HepG2 (cell line): ENCODE data around the gene PDIA4. TPM values are rescaled to one million over a fixed set of nuclear protein-coding genes. Genes with fewer than 3 reads are reported as not detected.

Source experiments
- ATAC-seq: fragments of 200-7000 bp; cut with Tn5 transposase; 3 replicates; pipeline ENCODE4 v1.9.1; 2020; ENCODE audit warnings: mild to moderate bottlenecking, moderate library complexity
- BruUV-seq: library from RNA; stranded (reverse); fragments of 400-500 nt; replicated peaks from 2 replicates; lab custom pipeline; 2021; lab: Mats Ljungman, UMichigan
- CTCF ChIA-PET: fragments of 300-600 bp; formaldehyde crosslinking; extraction: SDS; loops from one replicate; lab custom pipeline; 2021; ENCODE audit warnings: low total read pairs, inconsistent platforms, low intra/inter-chr PET ratio; lab: Yijun Ruan, JAX
- POLR2A ChIA-PET: fragments of 350-600 bp; sonication (Branson Sonifier 250); formaldehyde crosslinking; loops from one replicate; lab custom pipeline; 2020; ENCODE audit warnings: antibody characterized with exemption, inconsistent platforms; lab: Yijun Ruan, JAX
- DNase-seq: peaks from one replicate; pipeline ENCODE4 v3.0.0-alpha.2; 2015; ENCODE audit warnings: low spot score
- FAIRE-seq: peaks from 3 replicates; lab custom pipeline; 2011; peaks lifted over from hg19 to GRCh38; lab: Jason Lieb, UNC
- H2AFZ ChIP-seq: one replicate; pipeline ENCODE4 v1.6.1; 2011; ENCODE audit warnings: low read length, inconsistent platforms
- H3K27ac ChIP-seq: fragments of 300-600 bp; 3 replicates; pipeline ENCODE4 v1.8.0; 2011; ENCODE audit warnings: mixed run types, mild to moderate bottlenecking, mixed read lengths, low read length, inconsistent platforms; ENCODE audit not compliant: insufficient read depth; ENCODE audit errors: extremely low read length
- H3K27me3 ChIP-seq, 2 experiments: fragments of 200-600 bp in 1 of 2; 2 replicates in 1 of 2; 3 replicates in 1 of 2; pipeline versions ENCODE4 v1.6.0 to v1.8.0; 2011; ENCODE audit warnings: low read length in 2 of 2, mild to moderate bottlenecking in 2 of 2, moderate library complexity in 2 of 2, inconsistent platforms in 1 of 2; ENCODE audit not compliant: insufficient read depth in 2 of 2, control insufficient read depth in 1 of 2
- H3K36me3 ChIP-seq, 2 experiments: fragments of 200-600 bp in 1 of 2; replicated peaks in 1 of 2; 2 replicates in 1 of 2; 3 replicates in 1 of 2; pipeline versions ENCODE4 v1.5.1 to v1.8.0; 2011; ENCODE audit warnings: low read length in 2 of 2, inconsistent platforms in 1 of 2; ENCODE audit not compliant: insufficient read depth in 2 of 2, control insufficient read depth in 1 of 2
- H3K4me1 ChIP-seq: 2 replicates; pipeline ENCODE4 v1.5.1; 2012; ENCODE audit warnings: low read length, inconsistent platforms; ENCODE audit not compliant: insufficient read depth
- H3K4me2 ChIP-seq: 2 replicates; pipeline ENCODE4 v1.6.0; 2011; ENCODE audit warnings: low read depth, low read length, inconsistent platforms
- H3K4me3 ChIP-seq, 3 experiments: fragments of 200-600 bp in 1 of 3; sonication (generic), shearing (Covaris generic) in 1 of 3; replicated peaks in 1 of 3; 2 replicates each; pipeline ENCODE4 v1.5.1; 2011 to 2016; ENCODE audit warnings: low read length in 3 of 3, inconsistent platforms in 2 of 3, low read depth in 2 of 3, mild to moderate bottlenecking in 2 of 3, control low read depth in 1 of 3, mixed read lengths in 1 of 3; ENCODE audit not compliant: insufficient read depth in 1 of 3
- H3K79me2 ChIP-seq: one replicate; pipeline ENCODE4 v1.6.1; 2011; ENCODE audit warnings: low read length, inconsistent platforms; ENCODE audit not compliant: insufficient read depth
- H3K9ac ChIP-seq: 2 replicates; pipeline ENCODE4 v1.6.0; 2011; ENCODE audit warnings: mild to moderate bottlenecking, low read depth, low read length, inconsistent platforms; ENCODE audit not compliant: insufficient read depth
- H3K9me3 ChIP-seq: 2 replicates; pipeline ENCODE4 v1.5.1; 2012; ENCODE audit warnings: mild to moderate bottlenecking, low read length
- H4K20me1 ChIP-seq: 2 replicates; pipeline ENCODE4 v1.6.0; 2011; ENCODE audit warnings: inconsistent platforms, mild to moderate bottlenecking, low read length, moderate library complexity; ENCODE audit not compliant: insufficient read depth
- CEBPB ChIP-seq: IDR thresholded peaks from 2 replicates; pipeline ENCODE4 v1.6.1; 2011; ENCODE audit warnings: low read depth, low read length, improper control_type of control experiment, borderline replicate concordance
- FOXO1 ChIP-seq: sonication (generic); formaldehyde crosslinking; IDR thresholded peaks from 2 replicates; pipeline ENCODE4 v1.4.0; 2020; ENCODE audit warnings: missing genetic modification reagents
- FOXP1 ChIP-seq, 2 experiments: fragments of 450-650 bp in 1 of 2; IDR thresholded peaks; 2 replicates each; pipeline ENCODE4 v1.6.1; 2017 to 2018; ENCODE audit warnings: antibody characterized with exemption in 1 of 2
- KAT8 ChIP-seq: IDR thresholded peaks from 2 replicates; pipeline ENCODE4 v1.6.1; 2016; ENCODE audit warnings: missing genetic modification reagents, missing compliant biosample characterization
- NCOR1 ChIP-seq: fragments of 200-600 bp; sonication (generic); IDR thresholded peaks from 2 replicates; pipeline ENCODE4 v1.7.0; 2017; ENCODE audit warnings: antibody characterized with exemption, low read length, borderline replicate concordance
- NONO ChIP-seq, 2 experiments: fragments of 450-650 bp in 1 of 2; sonication (generic) in 1 of 2; formaldehyde crosslinking in 1 of 2; IDR thresholded peaks in 1 of 2; conservative IDR thresholded peaks in 1 of 2; 2 replicates each; pipeline versions ENCODE4 v1.6.1 to v1.8.0; 2017 to 2022; ENCODE audit warnings: mild to moderate bottlenecking in 1 of 2, missing genetic modification reagents in 1 of 2, moderate library complexity in 1 of 2
- NR1H2 ChIP-seq: sonication (generic); formaldehyde crosslinking; IDR thresholded peaks from 2 replicates; pipeline ENCODE4 v1.8.1; 2022; ENCODE audit warnings: low read depth, missing genetic modification reagents, borderline replicate concordance
- PHF20 ChIP-seq: sonication (generic); formaldehyde crosslinking; IDR thresholded peaks from 2 replicates; pipeline ENCODE4 v1.5.0; 2020; ENCODE audit warnings: mild to moderate bottlenecking, missing genetic modification reagents
- SIN3B ChIP-seq: fragments of 150-350 bp; IDR thresholded peaks from 2 replicates; pipeline ENCODE4 v1.6.1; 2014; ENCODE audit warnings: low read length
- TOE1 ChIP-seq: sonication (generic); formaldehyde crosslinking; IDR thresholded peaks from 2 replicates; pipeline ENCODE4 v1.4.0; 2020; ENCODE audit warnings: mild to moderate bottlenecking, missing genetic modification reagents
- ZFP1 ChIP-seq: IDR thresholded peaks from 2 replicates; pipeline ENCODE4 v1.6.1; 2016
- ZNF451 ChIP-seq: sonication (generic); formaldehyde crosslinking; IDR thresholded peaks from 2 replicates; pipeline ENCODE4 v1.5.0; 2020; ENCODE audit warnings: mild to moderate bottlenecking, missing genetic modification reagents
- ZNF572 ChIP-seq: sonication (generic); formaldehyde crosslinking; IDR thresholded peaks from 2 replicates; pipeline ENCODE4 v1.5.1; 2020; ENCODE audit warnings: mild to moderate bottlenecking, missing genetic modification reagents
- ZNF629 ChIP-seq: sonication (generic); formaldehyde crosslinking; conservative IDR thresholded peaks from 2 replicates; pipeline ENCODE4 v1.5.0; 2020; ENCODE audit warnings: missing genetic modification reagents
- ZNF709 ChIP-seq: sonication (generic); formaldehyde crosslinking; IDR thresholded peaks from 2 replicates; pipeline ENCODE4 v1.5.0; 2020; ENCODE audit warnings: mild to moderate bottlenecking, missing genetic modification reagents
- ZNF75D ChIP-seq: sonication (generic); formaldehyde crosslinking; IDR thresholded peaks from 2 replicates; pipeline ENCODE4 v1.8.1; 2023; ENCODE audit warnings: missing genetic modification reagents, mild to moderate bottlenecking, borderline replicate concordance
- WGBS: methylation state at CpG from one replicate; pipeline ENCODE4 v1.1.6; 2017; ENCODE audit warnings: low lambda C conversion rate; 5-methylcytosine and 5-hydroxymethylcytosine counted together
- in situ Hi-C: cut with HindIII; loops from 2 replicates; pipeline ENCODE4 v1.10.0; 2017; ENCODE audit warnings: low pct_unique_long_range_greater_than_20kb; ENCODE audit not compliant: extremely low pct_ligation_motif_present
- intact Hi-C: fragments of 100-400 bp; cut with micrococcal nuclease; formaldehyde crosslinking; loops from one replicate; pipeline ENCODE4 v1.10.0; 2022; ENCODE audit not compliant: unreplicated experiment
- polyA plus RNA-seq, 8 experiments: library from polyadenylated mRNA; depleted of rRNA in 3 of 8; stranded (reverse) in 7 of 8; unstranded in 1 of 8; fragments of >200 nt; fragmentation: Illumina TruSeq in 4 of 8; extraction: Trizol in 4 of 8; gene quantifications; 2 replicates each; pipeline versions ENCODE4 v1.2.1 to v1.2.3, GENCODE V29; 2011 to 2016; ENCODE audit warnings: low read depth in 4 of 8, missing spikeins in 1 of 8, mixed read lengths in 1 of 8; ENCODE audit not compliant: insufficient read depth in 1 of 8
- total RNA-seq, 5 experiments: library from RNA; depleted of rRNA; stranded (reverse); fragments of >200 nt; fragmentation: Illumina TruSeq; extraction: Trizol; gene quantifications; 2 replicates each; pipeline ENCODE4 v1.2.3, GENCODE V29; 2016; ENCODE audit warnings: low read depth in 1 of 5
- TF ChIP-seq, protein P1 (sequence below): sonication (generic); formaldehyde crosslinking; IDR thresholded peaks from 2 replicates; pipeline ENCODE4 v1.4.0; 2020; ENCODE audit warnings: missing genetic modification reagents, borderline replicate concordance

PDIA4 gene
- total and polyA plus RNA-seq, 2 of the 13 experiments (the other 11 are each of a cell fraction or from before 2014, with no cell fraction given) = 278 to 402 TPM

DNA sequence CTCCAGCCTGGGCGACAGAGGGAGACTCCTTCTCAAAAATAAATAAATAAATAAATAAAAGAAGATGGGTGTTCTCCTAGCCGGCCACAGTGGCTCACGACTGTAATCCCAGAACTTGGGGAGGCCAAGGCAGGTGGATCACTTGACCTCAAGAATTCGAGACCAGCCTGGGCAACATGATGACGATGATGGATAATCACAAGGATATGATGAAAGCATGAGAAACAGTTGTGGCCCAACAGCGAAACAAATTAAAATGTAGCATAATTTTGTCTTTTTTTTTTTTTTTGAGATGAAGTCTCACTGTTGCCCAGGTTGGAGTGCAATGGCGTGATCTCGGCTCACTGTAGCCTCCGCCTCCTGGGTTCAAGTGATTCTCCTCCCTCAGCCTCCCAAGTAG lies 49.3 kb upstream of the PDIA4 start:
- Histone ChIP-seq H3K79me2 (no peaks in the 10 kb centered on the region), H3K27ac (no peak overlapping the region), H2AFZ (no peak overlapping the region), H3K9ac (no peak overlapping the region), H3K9me3 (no peaks in the 10 kb centered on the region), H3K4me1 (no peaks in the 10 kb centered on the region), H3K4me3 (no peak overlapping the region), H4K20me1 (no peaks in the 10 kb centered on the region), H3K27me3 (no peaks in the 10 kb centered on the region), H3K36me3 (peaks cover 0 to under 1% of the 10 kb centered on the region in 2 experiments; a peak in 3 of 5 replicates), H3K4me2 (no peak overlapping the region)
- in situ Hi-C loops = no loop called here
- no peak for FAIRE-seq
- ChIA-PET POLR2A (no interaction called here), CTCF (no interaction called here)
- WGBS = 86% methylated on average over 9 of the region's 9 CpGs
- TF ChIP-seq TOE1 (CRISPR knock-in tag) (no peak), SIN3B (no peak), PHF20 (CRISPR knock-in tag) (no peak), KAT8 (CRISPR knock-in tag) (no peak), ZNF709 (CRISPR knock-in tag) (no peak), FOXP1 (IDR thresholded peaks at IDR 0.05) (no peak), FOXP1 (CRISPR knock-in tag; IDR thresholded peaks at IDR 0.05) (no peak), NR1H2 (CRISPR knock-in tag) (no peak), ZNF629 (CRISPR knock-in tag) (no peak), ZNF75D (no peak), ZNF451 (CRISPR knock-in tag) (no peak), ZNF572 (CRISPR knock-in tag) (no peak), NONO (IDR thresholded peaks at IDR 0.05) (no peak), NONO (CRISPR knock-in tag; conservative IDR thresholded peaks at IDR 0.05) (no peak), NCOR1 (no peak), CEBPB (no peak), ZFP1 (CRISPR knock-in tag) (no peak), FOXO1 (CRISPR knock-in tag) (no peak)
- TF ChIP-seq, protein P1, sequence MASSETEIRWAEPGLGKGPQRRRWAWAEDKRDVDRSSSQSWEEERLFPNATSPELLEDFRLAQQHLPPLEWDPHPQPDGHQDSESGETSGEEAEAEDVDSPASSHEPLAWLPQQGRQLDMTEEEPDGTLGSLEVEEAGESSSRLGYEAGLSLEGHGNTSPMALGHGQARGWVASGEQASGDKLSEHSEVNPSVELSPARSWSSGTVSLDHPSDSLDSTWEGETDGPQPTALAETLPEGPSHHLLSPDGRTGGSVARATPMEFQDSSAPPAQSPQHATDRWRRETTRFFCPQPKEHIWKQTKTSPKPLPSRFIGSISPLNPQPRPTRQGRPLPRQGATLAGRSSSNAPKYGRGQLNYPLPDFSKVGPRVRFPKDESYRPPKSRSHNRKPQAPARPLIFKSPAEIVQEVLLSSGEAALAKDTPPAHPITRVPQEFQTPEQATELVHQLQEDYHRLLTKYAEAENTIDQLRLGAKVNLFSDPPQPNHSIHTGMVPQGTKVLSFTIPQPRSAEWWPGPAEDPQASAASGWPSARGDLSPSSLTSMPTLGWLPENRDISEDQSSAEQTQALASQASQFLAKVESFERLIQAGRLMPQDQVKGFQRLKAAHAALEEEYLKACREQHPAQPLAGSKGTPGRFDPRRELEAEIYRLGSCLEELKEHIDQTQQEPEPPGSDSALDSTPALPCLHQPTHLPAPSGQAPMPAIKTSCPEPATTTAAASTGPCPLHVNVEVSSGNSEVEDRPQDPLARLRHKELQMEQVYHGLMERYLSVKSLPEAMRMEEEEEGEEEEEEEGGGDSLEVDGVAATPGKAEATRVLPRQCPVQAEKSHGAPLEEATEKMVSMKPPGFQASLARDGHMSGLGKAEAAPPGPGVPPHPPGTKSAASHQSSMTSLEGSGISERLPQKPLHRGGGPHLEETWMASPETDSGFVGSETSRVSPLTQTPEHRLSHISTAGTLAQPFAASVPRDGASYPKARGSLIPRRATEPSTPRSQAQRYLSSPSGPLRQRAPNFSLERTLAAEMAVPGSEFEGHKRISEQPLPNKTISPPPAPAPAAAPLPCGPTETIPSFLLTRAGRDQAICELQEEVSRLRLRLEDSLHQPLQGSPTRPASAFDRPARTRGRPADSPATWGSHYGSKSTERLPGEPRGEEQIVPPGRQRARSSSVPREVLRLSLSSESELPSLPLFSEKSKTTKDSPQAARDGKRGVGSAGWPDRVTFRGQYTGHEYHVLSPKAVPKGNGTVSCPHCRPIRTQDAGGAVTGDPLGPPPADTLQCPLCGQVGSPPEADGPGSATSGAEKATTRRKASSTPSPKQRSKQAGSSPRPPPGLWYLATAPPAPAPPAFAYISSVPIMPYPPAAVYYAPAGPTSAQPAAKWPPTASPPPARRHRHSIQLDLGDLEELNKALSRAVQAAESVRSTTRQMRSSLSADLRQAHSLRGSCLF (CRISPR knock-in tag) = no peak
- intact Hi-C loops = no loop called here
- no peak for DNase-seq
- BruUV-seq = no TSS peak
- no peak for ATAC-seq
